Hippocampal formation (tissue), 2 donors: ENCODE results near the gene MBD2.

ENCODE experiments used
- DNase-seq, 2 donors: peaks; one replicate each; lab custom pipeline; 2025; lab: John Stamatoyannopoulos, UW

The MBD2 gene

GRCh38 chr18:54197747-54198411, 26.6 kb downstream of the MBD2 start:
- DNase-seq, result no peak

- no peak for DNase-seq
Measured at GRCh38 chr18:54193786-54194185, 30.7 kb downstream of the MBD2 start.

GRCh38 chr18:54192900-54193299, 31.6 kb downstream of the MBD2 start:
- no peak for DNase-seq

- DNase-seq, result no peak
Measured at GRCh38 chr18:54192415-54192814, 32.1 kb downstream of the MBD2 start.

- DNase-seq, result no peak
Measured at GRCh38 chr18:54191352-54191751, 33.1 kb downstream of the MBD2 start.

GRCh38 chr18:54187372-54187771, 37.1 kb downstream of the MBD2 start:
- no peak for DNase-seq

- DNase-seq, result no peak
Measured at GRCh38 chr18:54184836-54185235, 39.6 kb downstream of the MBD2 start.

- DNase-seq, result no peak
Measured at GRCh38 chr18:54183390-54183789, 41.1 kb downstream of the MBD2 start.

GRCh38 chr18:54181856-54182602, 42.4 kb downstream of the MBD2 start:
- no peak for DNase-seq

- DNase-seq, result no peak
Measured at GRCh38 chr18:54173980-54174630, 50.4 kb downstream of the MBD2 start.

GRCh38 chr18:54173250-54173649, 51.2 kb downstream of the MBD2 start:
- no peak for DNase-seq

- DNase-seq, result no peak
Measured at GRCh38 chr18:54169431-54170403, 54.8 kb downstream of the MBD2 start.

- DNase-seq, result no peak
Measured at GRCh38 chr18:54165450-54165849, 59.0 kb downstream of the MBD2 start.

- DNase-seq, result no peak
Measured at GRCh38 chr18:54163453-54163852, 61.0 kb downstream of the MBD2 start.

GRCh38 chr18:54162431-54162830, 62.0 kb downstream of the MBD2 start:
- no peak for DNase-seq

GRCh38 chr18:54161267-54161666, 63.2 kb downstream of the MBD2 start:
- no peak for DNase-seq

GRCh38 chr18:54159906-54160305, 64.6 kb downstream of the MBD2 start:
- DNase-seq, result no peak

- DNase-seq, result no peak
Measured at GRCh38 chr18:54157646-54158385, 66.7 kb downstream of the MBD2 start.

GRCh38 chr18:54155412-54155811, 69.1 kb downstream of the MBD2 start:
- no peak for DNase-seq

GRCh38 chr18:54154231-54154630, 70.2 kb downstream of the MBD2 start:
- DNase-seq, result no peak

GRCh38 chr18:54151376-54151775, 73.1 kb downstream of the MBD2 start:
- DNase-seq, result no peak
